Measurements from ENCODE around the gene RAP1GAP2.

Gene RAP1GAP2

GRCh38 chr17:3002538-3003295 lies 206.5 kb downstream of the RAP1GAP2 start:
- Histone ChIP-seq H3K4me3 (ENCODE audit: low read length) (peak overlapping the region; percentile 11; the same call in 1 of the 2 replicates), H3K9ac (ENCODE audit: low read length) (peak overlapping the region; percentile 47; the same call in 1 of the 2 replicates), H3K36me3 (replicated peaks; ENCODE audit: insufficient read depth, low read length) (no peaks in the 10 kb centered on the region), H3F3A (ENCODE audit: insufficient read depth, low read length) (peaks cover 14% of the 10 kb centered on the region), H3K4me2 (ENCODE audit: low read depth, low read length) (peak overlapping the region; percentile 69; the same call in 1 of the 2 replicates), H3K9me3 (replicated peaks; ENCODE audit: insufficient read depth, low read length) (no peaks in the 10 kb centered on the region), H3K4me1 (ENCODE audit: low read length) (peaks cover 24% of the 10 kb centered on the region), H2AFZ (ENCODE audit: low read length) (peak overlapping the region; percentile 68), H3K9me2 (replicated peaks; ENCODE audit: insufficient read depth, low read length) (no peaks in the 10 kb centered on the region), H3K27me3 (replicated peaks; ENCODE audit: insufficient read depth, low read length) (no peaks in the 10 kb centered on the region), H3K27ac (ENCODE audit: low read length) (peak overlapping the region; percentile 91), H3K79me2 (ENCODE audit: low read length) (no peaks in the 10 kb centered on the region), H4K20me1 (ENCODE audit: insufficient read depth, low read length) (no peaks in the 10 kb centered on the region)
- TF ChIP-seq EZH2phosphoT487 (IDR thresholded peaks at IDR 0.05; ENCODE audit: low read length), result no peak
- no peak for TF ChIP-seq EZH2 (optimal IDR thresholded peaks at IDR 0.05; ENCODE audit: low read depth, low read length)
- no peak for TF ChIP-seq CTCF (IDR thresholded peaks at IDR 0.05; ENCODE audit: low read length)
- peak; percentile 59 for DNase-seq

- peak overlapping the region; percentile 47; the same call in 1 of the 2 replicates for H3K9ac ChIP-seq (ENCODE audit: low read length)
- no peaks in the 10 kb centered on the region for H3K36me3 ChIP-seq (replicated peaks; ENCODE audit: insufficient read depth, low read length)
- peaks cover 14% of the 10 kb centered on the region for H3F3A ChIP-seq (ENCODE audit: insufficient read depth, low read length)
- H3K4me2 ChIP-seq (ENCODE audit: low read depth, low read length), result peak overlapping the region; percentile 69
- H3K4me3 ChIP-seq (ENCODE audit: low read length), result peak overlapping the region; percentile 15; the same call in 1 of the 2 replicates
- no peaks in the 10 kb centered on the region for H4K20me1 ChIP-seq (ENCODE audit: insufficient read depth, low read length)
- H3K4me1 ChIP-seq (ENCODE audit: low read length), result peaks cover 24% of the 10 kb centered on the region
- no peak for DNase-seq
- H3K79me2 ChIP-seq (ENCODE audit: low read length), result no peaks in the 10 kb centered on the region
- TF ChIP-seq CTCF (IDR thresholded peaks at IDR 0.05; ENCODE audit: low read length), result no peak
- TF ChIP-seq EZH2phosphoT487 (IDR thresholded peaks at IDR 0.05; ENCODE audit: low read length), result no peak
- TF ChIP-seq EZH2 (optimal IDR thresholded peaks at IDR 0.05; ENCODE audit: low read depth, low read length), result no peak
- H2AFZ ChIP-seq (ENCODE audit: low read length), result peak overlapping the region; percentile 68
- H3K9me2 ChIP-seq (replicated peaks; ENCODE audit: insufficient read depth, low read length), result no peaks in the 10 kb centered on the region
- no peaks in the 10 kb centered on the region for H3K9me3 ChIP-seq (replicated peaks; ENCODE audit: insufficient read depth, low read length)
- no peaks in the 10 kb centered on the region for H3K27me3 ChIP-seq (replicated peaks; ENCODE audit: insufficient read depth, low read length)
- peak overlapping the region; percentile 91 for H3K27ac ChIP-seq (ENCODE audit: low read length)
Measured at GRCh38 chr17:3003296-3004149, 207.3 kb downstream of the RAP1GAP2 start.

GRCh38 chr17:3004150-3004801 lies 208.0 kb downstream of the RAP1GAP2 start:
- Histone ChIP-seq H3K9me3 (replicated peaks; ENCODE audit: insufficient read depth, low read length) (no peaks in the 10 kb centered on the region), H3K9me2 (replicated peaks; ENCODE audit: insufficient read depth, low read length) (no peaks in the 10 kb centered on the region), H3K27ac (ENCODE audit: low read length) (peak overlapping the region; percentile 91), H3K79me2 (ENCODE audit: low read length) (no peaks in the 10 kb centered on the region), H3K4me3 (ENCODE audit: low read length) (0 out of 2 replicates have a peak overlapping the region, but pooled peaks have one; percentile 15), H3K36me3 (replicated peaks; ENCODE audit: insufficient read depth, low read length) (no peaks in the 10 kb centered on the region), H2AFZ (ENCODE audit: low read length) (peak overlapping the region; percentile 68; the same call in 1 of the 2 replicates), H3K4me2 (ENCODE audit: low read depth, low read length) (peak overlapping the region; percentile 69), H3F3A (ENCODE audit: insufficient read depth, low read length) (peaks cover 14% of the 10 kb centered on the region), H4K20me1 (ENCODE audit: insufficient read depth, low read length) (no peaks in the 10 kb centered on the region), H3K27me3 (replicated peaks; ENCODE audit: insufficient read depth, low read length) (no peaks in the 10 kb centered on the region), H3K4me1 (ENCODE audit: low read length) (peaks cover 24% of the 10 kb centered on the region), H3K9ac (ENCODE audit: low read length) (peak overlapping the region; percentile 47; the same call in 1 of the 2 replicates)
- DNase-seq, result peak; percentile 77
- TF ChIP-seq CTCF (IDR thresholded peaks at IDR 0.05; ENCODE audit: low read length) (no peak), EZH2 (optimal IDR thresholded peaks at IDR 0.05; ENCODE audit: low read depth, low read length) (no peak), EZH2phosphoT487 (IDR thresholded peaks at IDR 0.05; ENCODE audit: low read length) (no peak)

Measured in MM.1S (cell line).